NCI-H1930 (cell line): ENCODE measurements around the gene DIPK1C.
A peak's percentile ranks its signal among the peaks of the same experiment; 100 is the strongest.
"Not testable (repeated sequence)": the region's sequence is repeated elsewhere in the genome, so short reads cannot be mapped to it uniquely, and the experiment has no call there.

Source experiments
- DNase-seq, 2 experiments: peaks; one replicate each; lab custom pipeline; 2025; lab: John Stamatoyannopoulos, UW

DIPK1C gene

GRCh38 chr18:74457043-74457724, at the start of gene DIPK1C:
TSS of gene DIPK1C (minus strand) at chr18:74457308. CDS start at chr18:74457259, 49 bp downstream.
- no peak for DNase-seq

DNA sequence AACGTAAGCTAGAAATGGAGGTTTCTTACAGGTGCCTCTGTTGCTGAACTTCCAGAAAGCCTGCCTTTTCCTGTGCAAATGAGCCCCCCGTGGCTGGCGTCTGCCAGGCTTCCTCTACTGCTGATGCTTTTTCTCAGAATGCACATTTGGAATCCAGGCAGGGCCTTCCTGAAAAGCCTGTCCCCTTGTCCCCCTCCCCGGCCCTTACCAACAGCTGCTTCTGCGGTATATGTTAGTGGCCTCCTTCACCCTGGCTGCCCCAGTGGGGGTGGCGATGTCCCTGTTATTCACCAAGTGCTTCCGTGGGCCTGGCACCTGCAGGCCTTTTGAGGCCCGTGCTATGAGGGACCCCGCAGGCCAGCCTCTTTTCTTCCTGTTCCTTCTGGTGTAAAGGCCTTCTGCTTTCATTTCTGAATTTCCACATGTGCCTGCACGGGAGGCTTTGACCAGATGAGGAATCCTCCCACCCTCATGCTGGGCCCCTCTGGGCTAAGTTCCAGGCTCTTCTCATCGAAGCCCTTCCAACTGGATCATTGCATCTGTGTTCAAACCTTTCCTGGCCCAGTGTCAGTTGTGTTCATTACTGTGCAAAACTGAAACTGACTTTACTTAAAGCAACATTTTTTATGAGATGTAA, 49.5 kb upstream of the DIPK1C start:
- DNase-seq, result no peak

GRCh38 chr18:74505776-74506175, 48.7 kb upstream of the DIPK1C start:
- DNase-seq, result no peak

DNA sequence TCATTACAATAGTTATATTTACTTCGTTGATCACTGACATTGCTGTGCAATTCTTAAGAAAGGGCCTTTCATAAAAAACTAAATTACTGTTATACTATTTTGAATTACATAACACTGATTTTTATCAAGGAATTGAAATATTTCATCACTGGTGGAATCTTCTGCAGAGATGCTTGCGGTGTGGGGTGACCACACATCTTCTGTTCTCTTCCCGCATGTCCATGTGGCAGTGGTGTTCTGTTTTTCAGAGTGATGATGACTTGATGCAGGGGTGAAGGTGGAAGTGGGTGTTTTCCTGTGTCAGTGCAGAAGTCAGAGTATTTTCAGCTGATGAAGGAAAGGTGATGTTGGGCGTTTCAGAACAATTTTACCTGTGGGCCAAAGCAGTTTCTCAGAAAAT, 46.0 kb upstream of the DIPK1C start:
- no peak for DNase-seq

GRCh38 chr18:74501386-74501785, 44.3 kb upstream of the DIPK1C start:
- no peak for DNase-seq

GRCh38 chr18:74500774-74501173, 43.7 kb upstream of the DIPK1C start:
- DNase-seq, result not testable (repeated sequence)

DNA sequence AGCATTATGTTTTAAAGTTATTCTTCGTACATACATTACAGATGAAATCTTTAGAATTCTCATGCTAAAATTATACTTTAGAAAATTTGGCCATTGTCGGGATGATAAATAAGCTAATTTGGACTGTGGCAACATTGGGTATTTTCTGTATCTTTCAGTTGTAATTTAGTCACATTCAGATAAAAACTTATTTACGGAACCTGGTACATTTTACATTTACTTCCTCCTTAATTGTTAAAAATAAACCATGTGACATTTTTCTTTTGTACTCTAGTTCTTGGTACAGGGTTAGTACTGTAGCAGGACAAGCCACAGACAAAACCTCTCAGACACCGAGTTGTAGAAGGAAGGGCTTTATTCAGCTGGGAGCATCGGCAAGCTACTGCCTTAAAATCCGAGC, 43.3 kb upstream of the DIPK1C start:
- DNase-seq, result no peak

DNA sequence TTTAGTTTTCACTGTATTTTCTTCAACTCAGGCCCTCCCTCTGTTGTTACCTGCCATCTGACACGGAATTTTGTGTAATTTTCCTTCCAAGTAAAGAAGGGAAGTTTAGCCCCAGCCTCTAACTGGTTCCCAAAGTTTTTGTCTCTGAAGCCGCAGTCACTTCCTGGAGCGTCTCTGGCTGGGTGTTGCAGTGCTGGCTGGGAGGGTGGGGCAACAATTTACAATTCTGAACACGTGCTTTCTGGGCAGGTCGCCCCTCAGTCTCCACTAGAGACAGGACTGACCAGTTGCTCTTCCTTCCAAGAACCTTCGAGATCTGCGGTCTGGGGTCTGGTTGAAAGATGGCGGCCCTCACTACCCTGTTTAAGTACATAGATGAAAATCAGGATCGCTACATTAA, 42.5 kb upstream of the DIPK1C start:
- no peak for DNase-seq

GRCh38 chr18:74498712-74499627, 41.9 kb upstream of the DIPK1C start:
- DNase-seq, result no peak

DNA sequence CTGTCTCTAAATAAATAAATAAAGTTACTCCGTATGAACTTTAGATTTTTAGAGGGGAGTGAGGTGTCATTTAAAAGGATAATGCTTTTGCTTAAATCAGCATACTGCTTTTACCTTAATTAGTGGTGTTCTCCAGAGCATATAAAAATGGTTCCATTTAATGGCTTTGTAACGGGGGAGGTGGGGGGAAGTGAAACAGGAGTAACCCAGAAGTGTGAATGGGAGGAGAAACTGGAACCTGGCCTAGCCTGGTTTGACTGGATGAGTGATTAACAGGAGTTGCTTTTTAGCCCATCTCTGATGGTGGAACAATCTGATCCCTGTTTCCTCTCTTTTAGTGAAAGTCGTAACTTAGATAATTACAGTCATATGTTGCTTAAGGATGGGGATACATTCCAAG, 40.7 kb upstream of the DIPK1C start:
- DNase-seq, result no peak

- no peak for DNase-seq
Observed at GRCh38 chr18:74497324-74497676, 40.2 kb upstream of the DIPK1C start.

GRCh38 chr18:74496508-74497323, 39.6 kb upstream of the DIPK1C start:
- DNase-seq, result peak; percentile 31 to 46

DNA sequence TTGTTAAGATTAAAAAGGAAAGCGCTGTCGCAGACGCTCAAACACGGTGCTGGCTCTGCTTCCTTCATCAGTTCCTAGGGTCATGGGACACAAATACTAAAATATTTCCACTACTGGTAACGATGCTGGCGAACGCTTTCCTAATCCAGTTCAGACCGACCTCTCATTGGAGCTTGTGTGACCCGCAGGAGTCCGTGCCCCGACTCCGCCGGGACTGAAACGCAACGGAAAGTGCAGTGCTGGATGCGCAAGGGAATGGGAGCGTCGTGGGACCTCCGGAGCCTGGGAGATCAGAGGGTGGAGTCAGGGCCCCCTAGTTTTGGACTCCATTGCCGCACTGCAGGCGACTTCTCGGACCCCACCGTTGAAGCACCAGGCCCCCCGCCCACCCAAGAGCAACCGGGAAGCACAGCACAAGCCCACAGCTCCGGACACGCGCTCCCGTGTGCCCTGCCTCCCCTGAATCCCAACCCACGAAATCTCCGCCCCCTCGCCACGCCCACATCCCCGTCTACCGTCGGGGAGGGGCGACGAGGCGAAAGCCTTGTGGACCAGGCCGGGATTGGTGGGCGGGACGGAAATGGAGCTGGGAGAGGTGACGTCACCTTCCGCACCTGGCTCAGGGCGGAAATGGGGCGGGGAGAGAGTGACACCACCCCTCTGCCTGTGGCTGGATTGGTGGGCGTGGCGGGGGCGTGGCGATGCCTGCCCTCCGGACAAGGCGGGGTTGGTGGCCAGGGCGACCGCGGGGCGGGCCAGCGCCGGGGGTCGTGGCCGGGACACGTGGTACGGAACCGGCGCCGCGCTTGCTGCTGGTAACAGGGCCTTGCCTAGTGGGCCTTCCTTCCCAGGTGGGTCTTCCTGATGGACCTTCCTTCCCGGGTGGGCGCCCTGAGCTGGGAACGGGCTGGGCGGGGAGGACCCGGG, 38.7 kb upstream of the DIPK1C start, which contains the start of gene CNDP2:
TSS of gene CNDP2 (plus strand) at position 783 of the 927 bp plus-strand sequence. CDS start 3,611 bp downstream, outside the sequence.
- DNase-seq, result peak; percentile 99 to 100

DNA sequence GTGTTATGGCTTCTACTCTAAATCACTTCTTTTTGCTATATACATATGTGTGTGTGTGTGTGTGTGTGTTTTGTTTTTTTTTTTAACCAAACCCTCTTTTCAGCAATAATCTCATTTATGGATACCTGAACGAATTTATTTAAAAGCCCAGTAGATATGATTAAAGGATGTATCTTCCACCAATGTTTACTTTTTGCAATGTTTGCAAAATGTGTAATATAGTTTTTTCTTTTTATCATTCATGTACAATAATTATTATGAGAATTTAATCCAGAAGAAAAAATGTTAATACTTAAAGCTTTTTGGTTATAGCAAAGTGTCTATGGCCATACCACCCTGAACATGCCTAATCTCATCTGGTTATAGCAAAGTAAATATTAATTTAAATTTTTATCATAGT, 37.4 kb upstream of the DIPK1C start:
- no peak for DNase-seq

- peak; percentile 26 to 55 for DNase-seq
Observed at GRCh38 chr18:74493689-74494088, 36.6 kb upstream of the DIPK1C start.

GRCh38 chr18:74492259-74492658, 35.2 kb upstream of the DIPK1C start:
- no peak for DNase-seq

DNA sequence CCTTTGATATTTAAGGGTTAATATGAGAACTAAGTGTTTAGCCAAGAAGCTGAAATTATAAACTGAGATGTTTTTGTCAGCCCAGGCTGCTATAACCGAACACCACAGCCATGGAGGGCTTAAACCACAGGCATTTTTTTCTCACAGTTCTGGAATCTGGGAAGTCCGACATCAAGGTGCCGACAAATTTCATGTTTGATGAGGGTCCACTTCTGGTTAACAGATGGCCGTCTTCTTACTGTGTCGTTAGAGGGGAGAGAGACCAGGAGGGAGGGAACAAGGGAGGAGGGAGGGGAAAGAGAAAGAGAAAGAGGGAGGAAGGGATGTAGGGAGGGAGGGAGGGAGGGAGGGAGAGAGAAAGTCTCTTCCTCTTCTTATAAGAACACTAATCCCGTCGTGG, 32.6 kb upstream of the DIPK1C start:
- DNase-seq, result no peak

DNA sequence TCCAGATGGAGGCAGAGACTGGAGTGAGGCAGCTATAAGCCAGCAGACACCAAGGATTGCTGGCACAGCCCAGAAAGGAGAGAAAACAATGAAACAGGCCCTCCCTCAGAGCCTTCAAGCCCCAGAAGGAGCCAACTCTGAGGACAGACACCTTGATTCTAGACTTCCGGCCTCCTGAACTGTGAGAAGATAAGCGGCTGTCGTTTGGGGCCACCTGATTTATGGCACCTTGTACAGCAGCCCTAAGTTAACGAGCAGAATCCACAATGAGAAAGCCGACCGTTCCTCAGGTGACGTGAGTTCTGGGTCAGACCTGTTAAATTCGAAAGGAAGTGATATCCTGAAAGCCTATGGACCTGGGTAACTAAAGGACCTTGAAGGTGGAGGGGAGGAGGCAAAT, 31.8 kb upstream of the DIPK1C start:
- no peak for DNase-seq

- no peak for DNase-seq
Observed at GRCh38 chr18:74488354-74488753, 31.2 kb upstream of the DIPK1C start.

DNA sequence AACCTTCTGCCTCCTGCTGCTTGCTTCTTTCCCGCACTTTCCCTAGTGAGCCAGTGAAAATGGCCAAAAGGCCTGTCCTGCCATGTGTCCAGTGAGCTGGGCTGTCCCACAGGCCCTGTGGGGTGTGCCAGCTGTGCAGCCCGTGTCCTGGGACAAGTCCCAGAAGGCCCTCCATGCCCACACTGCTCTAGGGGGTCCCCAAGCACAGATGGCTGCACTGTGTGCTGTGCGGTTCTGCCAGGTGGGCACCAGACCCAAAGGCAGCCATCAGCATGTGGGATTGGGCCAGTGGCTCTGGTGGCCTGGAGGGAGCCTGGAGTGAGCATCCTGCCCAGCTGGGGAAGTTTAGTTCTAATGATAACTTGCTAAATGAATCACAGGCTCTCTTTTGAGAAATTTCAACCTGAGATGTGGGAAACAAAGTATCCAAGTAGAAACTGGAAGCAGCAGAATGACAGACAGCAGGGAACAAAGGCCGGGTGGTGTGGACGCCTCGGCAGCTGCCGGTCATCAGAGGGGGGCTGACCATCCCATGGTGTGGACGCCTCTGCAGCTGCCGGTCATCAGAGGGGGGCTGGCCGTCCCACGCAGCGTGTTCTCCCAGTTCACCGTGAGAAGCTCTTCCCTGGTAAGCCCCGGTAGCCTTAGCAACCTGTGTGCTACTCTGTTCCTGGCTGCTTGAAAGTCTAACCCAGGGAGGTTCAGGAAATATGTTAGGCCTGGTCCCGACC, 29.2 kb upstream of the DIPK1C start:
- DNase-seq, result no peak
